ENCODE measurements around the gene TUT1.

DNA sequence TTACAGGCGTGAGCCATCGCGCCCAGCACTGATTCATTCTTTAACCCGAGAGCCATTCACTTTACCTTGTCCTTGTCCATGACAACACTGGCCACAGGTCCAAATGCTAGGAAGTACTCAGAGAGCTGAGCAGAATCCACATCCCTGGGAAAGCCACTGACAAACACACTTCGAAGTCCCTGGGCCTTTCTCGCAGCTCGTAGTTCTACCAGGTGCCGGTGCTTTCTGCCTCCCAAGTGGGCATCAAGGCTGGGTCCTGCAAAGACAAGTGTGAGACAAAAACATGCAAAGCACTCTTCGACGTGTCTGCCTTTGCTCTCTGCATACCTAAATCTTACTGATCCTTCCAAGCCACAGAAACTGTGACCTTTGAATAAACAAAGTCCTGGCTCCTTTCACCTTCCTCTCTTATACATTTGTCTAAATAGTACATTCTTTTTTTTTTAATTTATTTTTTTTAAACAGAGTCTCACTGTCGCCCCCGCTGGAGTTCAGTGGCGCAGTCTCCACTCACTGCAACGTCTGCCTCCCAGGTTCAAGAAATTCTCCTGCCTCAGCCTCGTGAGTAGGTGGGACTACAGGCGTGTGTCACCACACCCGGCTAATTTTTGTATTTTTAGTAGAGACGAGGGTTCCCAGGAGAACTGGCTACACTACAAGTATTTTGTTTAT, 2.2 kb downstream of the TUT1 start:
- TF ChIP-seq, protein P1, sequence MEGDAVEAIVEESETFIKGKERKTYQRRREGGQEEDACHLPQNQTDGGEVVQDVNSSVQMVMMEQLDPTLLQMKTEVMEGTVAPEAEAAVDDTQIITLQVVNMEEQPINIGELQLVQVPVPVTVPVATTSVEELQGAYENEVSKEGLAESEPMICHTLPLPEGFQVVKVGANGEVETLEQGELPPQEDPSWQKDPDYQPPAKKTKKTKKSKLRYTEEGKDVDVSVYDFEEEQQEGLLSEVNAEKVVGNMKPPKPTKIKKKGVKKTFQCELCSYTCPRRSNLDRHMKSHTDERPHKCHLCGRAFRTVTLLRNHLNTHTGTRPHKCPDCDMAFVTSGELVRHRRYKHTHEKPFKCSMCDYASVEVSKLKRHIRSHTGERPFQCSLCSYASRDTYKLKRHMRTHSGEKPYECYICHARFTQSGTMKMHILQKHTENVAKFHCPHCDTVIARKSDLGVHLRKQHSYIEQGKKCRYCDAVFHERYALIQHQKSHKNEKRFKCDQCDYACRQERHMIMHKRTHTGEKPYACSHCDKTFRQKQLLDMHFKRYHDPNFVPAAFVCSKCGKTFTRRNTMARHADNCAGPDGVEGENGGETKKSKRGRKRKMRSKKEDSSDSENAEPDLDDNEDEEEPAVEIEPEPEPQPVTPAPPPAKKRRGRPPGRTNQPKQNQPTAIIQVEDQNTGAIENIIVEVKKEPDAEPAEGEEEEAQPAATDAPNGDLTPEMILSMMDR (IDR thresholded peaks at IDR 0.05): no peak
- no peak for TF ChIP-seq POLR2A (IDR thresholded peaks at IDR 0.05)
